Measurements from ENCODE around the gene PSG2.
A peak's percentile ranks its signal among the peaks of the same experiment; 100 is the strongest.
"Not testable (repeated sequence)": the region's sequence is repeated elsewhere in the genome, so short reads cannot be mapped to it uniquely, and the experiment has no call there.

PSG2 gene

GRCh38 chr19:43027985-43028384, 54.5 kb downstream of the PSG2 start:
- peak; percentile 51 for TF ChIP-seq CTCF (IDR thresholded peaks at IDR 0.05; ENCODE audit: low read length)

GRCh38 chr19:43027061-43027460, 55.4 kb downstream of the PSG2 start:
- H2AFZ ChIP-seq (ENCODE audit: low read length); H3K4me2 ChIP-seq (ENCODE audit: low read length); H3F3A ChIP-seq (ENCODE audit: insufficient read depth, low read length); H3K9ac ChIP-seq (ENCODE audit: low read length); H3K27me3 ChIP-seq (ENCODE audit: insufficient read depth, low read length); H3K9me3 ChIP-seq (ENCODE audit: low read length); H3K4me1 ChIP-seq (ENCODE audit: insufficient read depth, low read length, severe bottlenecking); H3K79me2 ChIP-seq (ENCODE audit: insufficient read depth, low read length); H4K20me1 ChIP-seq (ENCODE audit: insufficient read depth, low read length); H3K36me3 ChIP-seq (ENCODE audit: insufficient read depth, low read length); H3K9me2 ChIP-seq (ENCODE audit: low read depth, low read length); H3K4me3 ChIP-seq (ENCODE audit: low read depth, low read length, poor library complexity, severe bottlenecking); H3K27ac ChIP-seq (ENCODE audit: low read depth, low read length, poor library complexity, severe bottlenecking): not testable (repeated sequence)

More at GRCh38 chr19:43027985-43028384, 54.5 kb downstream of the PSG2 start:
- H3K27me3 ChIP-seq (ENCODE audit: insufficient read depth, low read length); H3K36me3 ChIP-seq (ENCODE audit: insufficient read depth, low read length); H3K79me2 ChIP-seq (ENCODE audit: insufficient read depth, low read length); H3K9me2 ChIP-seq (ENCODE audit: low read depth, low read length); H3K4me3 ChIP-seq (ENCODE audit: low read depth, low read length, poor library complexity, severe bottlenecking); H3K4me1 ChIP-seq (ENCODE audit: insufficient read depth, low read length, severe bottlenecking); H3F3A ChIP-seq (ENCODE audit: insufficient read depth, low read length); H2AFZ ChIP-seq (ENCODE audit: low read length); H3K4me2 ChIP-seq (ENCODE audit: low read length); H4K20me1 ChIP-seq (ENCODE audit: insufficient read depth, low read length); H3K9me3 ChIP-seq (ENCODE audit: low read length); H3K9ac ChIP-seq (ENCODE audit: low read length); H3K27ac ChIP-seq (ENCODE audit: low read depth, low read length, poor library complexity, severe bottlenecking): not testable (repeated sequence)

GRCh38 chr19:43026369-43026768, 56.1 kb downstream of the PSG2 start, which contains the start of gene PSG11:
TSS of gene PSG11 (minus strand) at chr19:43026469. CDS start at chr19:43026372, 97 bp downstream.
- not testable (repeated sequence) for H3K27ac ChIP-seq (ENCODE audit: low read depth, low read length, poor library complexity, severe bottlenecking); H4K20me1 ChIP-seq (ENCODE audit: insufficient read depth, low read length); H3K4me3 ChIP-seq (ENCODE audit: low read depth, low read length, poor library complexity, severe bottlenecking); H3K4me2 ChIP-seq (ENCODE audit: low read length); H3K9me3 ChIP-seq (ENCODE audit: low read length); H3K9me2 ChIP-seq (ENCODE audit: low read depth, low read length); H2AFZ ChIP-seq (ENCODE audit: low read length); H3K9ac ChIP-seq (ENCODE audit: low read length); H3K79me2 ChIP-seq (ENCODE audit: insufficient read depth, low read length); H3K4me1 ChIP-seq (ENCODE audit: insufficient read depth, low read length, severe bottlenecking); H3F3A ChIP-seq (ENCODE audit: insufficient read depth, low read length); H3K36me3 ChIP-seq (ENCODE audit: insufficient read depth, low read length); H3K27me3 ChIP-seq (ENCODE audit: insufficient read depth, low read length)

- H3K9me2 ChIP-seq (ENCODE audit: low read depth, low read length); H3K4me3 ChIP-seq (ENCODE audit: low read depth, low read length, poor library complexity, severe bottlenecking); H3F3A ChIP-seq (ENCODE audit: insufficient read depth, low read length); H3K9me3 ChIP-seq (ENCODE audit: low read length); H4K20me1 ChIP-seq (ENCODE audit: insufficient read depth, low read length); H3K36me3 ChIP-seq (ENCODE audit: insufficient read depth, low read length); H3K27me3 ChIP-seq (ENCODE audit: insufficient read depth, low read length); H3K27ac ChIP-seq (ENCODE audit: low read depth, low read length, poor library complexity, severe bottlenecking); H3K4me1 ChIP-seq (ENCODE audit: insufficient read depth, low read length, severe bottlenecking); H3K4me2 ChIP-seq (ENCODE audit: low read length); H2AFZ ChIP-seq (ENCODE audit: low read length); H3K79me2 ChIP-seq (ENCODE audit: insufficient read depth, low read length); H3K9ac ChIP-seq (ENCODE audit: low read length): not testable (repeated sequence)
Measured at GRCh38 chr19:43022098-43022497, 60.4 kb downstream of the PSG2 start.

- not testable (repeated sequence) for H3K4me2 ChIP-seq (ENCODE audit: low read length); H3F3A ChIP-seq (ENCODE audit: insufficient read depth, low read length); H3K9me2 ChIP-seq (ENCODE audit: low read depth, low read length); H3K79me2 ChIP-seq (ENCODE audit: insufficient read depth, low read length); H2AFZ ChIP-seq (ENCODE audit: low read length); H3K27ac ChIP-seq (ENCODE audit: low read depth, low read length, poor library complexity, severe bottlenecking); H3K9ac ChIP-seq (ENCODE audit: low read length); H3K27me3 ChIP-seq (ENCODE audit: insufficient read depth, low read length); H3K9me3 ChIP-seq (ENCODE audit: low read length); H3K4me3 ChIP-seq (ENCODE audit: low read depth, low read length, poor library complexity, severe bottlenecking); H3K36me3 ChIP-seq (ENCODE audit: insufficient read depth, low read length); H4K20me1 ChIP-seq (ENCODE audit: insufficient read depth, low read length); H3K4me1 ChIP-seq (ENCODE audit: insufficient read depth, low read length, severe bottlenecking)
Measured at GRCh38 chr19:43021629-43022028, 60.9 kb downstream of the PSG2 start.

- H3K9ac ChIP-seq (ENCODE audit: low read length); H3K4me2 ChIP-seq (ENCODE audit: low read length): not testable (repeated sequence)
Measured at GRCh38 chr19:43019588-43019987, 62.9 kb downstream of the PSG2 start.

More at GRCh38 chr19:43019588-43019987, 62.9 kb downstream of the PSG2 start:
- not testable (repeated sequence) for H3K4me1 ChIP-seq (ENCODE audit: insufficient read depth, low read length, severe bottlenecking); H3K9me3 ChIP-seq (ENCODE audit: low read length); H3K27me3 ChIP-seq (ENCODE audit: insufficient read depth, low read length); H4K20me1 ChIP-seq (ENCODE audit: insufficient read depth, low read length); H3K4me3 ChIP-seq (ENCODE audit: low read depth, low read length, poor library complexity, severe bottlenecking); H3F3A ChIP-seq (ENCODE audit: insufficient read depth, low read length); H3K79me2 ChIP-seq (ENCODE audit: insufficient read depth, low read length); H3K27ac ChIP-seq (ENCODE audit: low read depth, low read length, poor library complexity, severe bottlenecking); H2AFZ ChIP-seq (ENCODE audit: low read length); H3K36me3 ChIP-seq (ENCODE audit: insufficient read depth, low read length); H3K9me2 ChIP-seq (ENCODE audit: low read depth, low read length)
